Astrocyte of the cerebellum (primary cell): ENCODE measurements around the gene DISP3.

Experiments used
- DNase-seq: peaks from one replicate; pipeline ENCODE4 v3.0.0-alpha.2; 2011; ENCODE audit warnings: low read depth
- H3K4me3 ChIP-seq: 2 replicates; pipeline ENCODE4 v1.5.1; 2011; ENCODE audit warnings: mild to moderate bottlenecking, low read depth, low read length, moderate library complexity
- CTCF ChIP-seq: IDR thresholded peaks from 2 replicates; pipeline ENCODE4 v1.5.1; 2012; ENCODE audit warnings: low read length, low read depth, moderate library complexity, mild to moderate bottlenecking; ENCODE audit errors: missing control alignments
- in situ Hi-C: cut with HindIII; loops from 2 replicates; pipeline ENCODE4 v1.10.0; 2017; ENCODE audit warnings: low sequenced_read_pairs

The DISP3 gene

GRCh38 chr1:11585389-11585788, 106.4 kb downstream of the DISP3 start:
- H3K4me3 ChIP-seq, result no peak overlapping the region
- DNase-seq, result no peak
- no peak for TF ChIP-seq CTCF
- in situ Hi-C loops, result no loop called here
